Epithelial cell of proximal tubule (primary cell): Measurements from ENCODE around the gene PLCB1. TPM values are rescaled to one million over a fixed set of nuclear protein-coding genes. Genes with fewer than 3 reads are reported as not detected.

ENCODE experiments used
- DNase-seq: peaks from one replicate; pipeline ENCODE4 v3.0.0-alpha.2; 2011; ENCODE audit warnings: low read depth
- H3K4me3 ChIP-seq: 2 replicates; pipeline ENCODE4 v1.5.1; 2011; ENCODE audit warnings: low read depth, mild to moderate bottlenecking, low read length
- CTCF ChIP-seq: conservative IDR thresholded peaks from 2 replicates; pipeline ENCODE4 v1.5.1; 2012; ENCODE audit warnings: low read depth, mild to moderate bottlenecking, low read length
- total RNA-seq: library from RNA; depleted of rRNA; stranded (reverse); fragments of >200 nt; gene quantifications from 2 replicates; pipeline ENCODE4 v1.2.3, GENCODE V29; 2015

The PLCB1 gene
- total RNA-seq, 1 donor from 2014 or later: 2.2 TPM

GRCh38 chr20:8764344-8764962 lies 632.4 kb downstream of the PLCB1 start:
- H3K4me3 ChIP-seq: no peak overlapping the region
- no peak for DNase-seq
- no peak for TF ChIP-seq CTCF

- no peak for TF ChIP-seq CTCF
- no peak overlapping the region for H3K4me3 ChIP-seq
- no peak for DNase-seq
Observed at GRCh38 chr20:8766868-8767390, 634.9 kb downstream of the PLCB1 start.

GRCh38 chr20:8774412-8774811 lies 642.3 kb downstream of the PLCB1 start:
- no peak for DNase-seq
- no peak for TF ChIP-seq CTCF
- H3K4me3 ChIP-seq: no peak overlapping the region

- no peak for DNase-seq
- no peak for TF ChIP-seq CTCF
- H3K4me3 ChIP-seq: no peak overlapping the region
Observed at GRCh38 chr20:8777911-8778310, 645.8 kb downstream of the PLCB1 start.

GRCh38 chr20:8778387-8778786 lies 646.3 kb downstream of the PLCB1 start:
- no peak overlapping the region for H3K4me3 ChIP-seq
- DNase-seq: no peak
- TF ChIP-seq CTCF: no peak

GRCh38 chr20:8780915-8781314 lies 648.8 kb downstream of the PLCB1 start:
- no peak overlapping the region for H3K4me3 ChIP-seq
- no peak for TF ChIP-seq CTCF
- no peak for DNase-seq

GRCh38 chr20:8782804-8783203 lies 650.7 kb downstream of the PLCB1 start:
- no peak overlapping the region for H3K4me3 ChIP-seq
- no peak for DNase-seq
- TF ChIP-seq CTCF: no peak
